ENCODE data around the gene CDH13.
A peak's percentile ranks its signal among the peaks of the same experiment; 100 is the strongest.

CDH13 gene

DNA sequence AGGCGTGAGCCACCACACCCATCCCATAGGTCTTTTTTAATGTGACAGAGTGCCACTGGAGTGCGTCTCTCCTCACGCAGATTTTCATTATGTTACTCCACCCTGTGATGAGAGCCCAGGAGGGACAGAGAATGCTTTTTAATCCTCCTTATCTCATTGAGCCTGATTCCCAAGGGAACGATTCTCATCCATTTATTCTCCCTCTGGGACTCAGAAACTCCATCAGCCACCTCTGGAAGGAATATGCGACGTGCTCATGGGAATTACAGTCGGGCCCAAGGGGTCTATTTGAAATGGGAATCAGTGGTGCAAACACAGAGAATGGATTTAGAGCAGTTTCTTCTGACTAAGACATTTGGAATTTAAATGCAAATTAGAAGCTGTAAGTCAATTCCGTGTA lies 1025.1 kb downstream of the CDH13 start:
- DNase-seq, result peak in 1 of 3 experiments; percentile 66

DNA sequence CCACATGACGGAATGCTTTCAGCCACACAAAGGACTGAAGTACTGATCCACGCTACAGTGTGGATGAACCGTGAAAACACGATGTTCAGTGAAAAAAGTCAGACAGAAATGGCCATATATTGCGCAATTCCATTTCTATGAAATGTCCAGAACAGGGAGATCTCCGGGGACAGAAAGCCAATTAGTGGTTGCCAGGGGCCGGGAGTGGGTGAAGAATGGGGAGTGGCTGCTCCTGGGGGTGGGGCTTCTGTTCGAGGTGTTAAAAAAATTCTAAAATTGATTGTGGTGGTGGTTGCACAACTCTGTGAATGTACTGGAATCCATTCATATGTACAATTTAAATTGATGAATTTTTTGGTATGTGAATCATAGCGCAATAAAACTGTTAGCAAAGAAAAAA lies 1026.2 kb downstream of the CDH13 start:
- no peak for DNase-seq

DNA sequence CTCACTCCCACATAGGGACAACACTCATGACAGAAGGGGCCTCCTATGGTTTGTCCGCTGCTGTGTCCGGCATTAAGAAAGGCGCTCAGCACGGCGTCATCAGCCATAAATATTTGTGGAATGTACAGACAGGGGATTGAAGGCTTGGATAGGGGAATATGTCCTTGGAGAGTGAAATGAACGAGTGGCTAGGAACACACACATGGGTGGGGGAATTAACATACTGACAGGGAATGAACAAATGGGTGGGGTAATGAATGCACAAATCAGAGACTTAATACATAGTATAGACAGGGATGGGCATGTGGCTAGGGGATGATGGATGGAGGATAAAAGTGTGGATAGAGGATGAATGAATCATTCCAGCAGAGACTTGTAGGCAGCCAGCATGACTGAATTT lies 1027.0 kb downstream of the CDH13 start:
- DNase-seq, result no peak

DNA sequence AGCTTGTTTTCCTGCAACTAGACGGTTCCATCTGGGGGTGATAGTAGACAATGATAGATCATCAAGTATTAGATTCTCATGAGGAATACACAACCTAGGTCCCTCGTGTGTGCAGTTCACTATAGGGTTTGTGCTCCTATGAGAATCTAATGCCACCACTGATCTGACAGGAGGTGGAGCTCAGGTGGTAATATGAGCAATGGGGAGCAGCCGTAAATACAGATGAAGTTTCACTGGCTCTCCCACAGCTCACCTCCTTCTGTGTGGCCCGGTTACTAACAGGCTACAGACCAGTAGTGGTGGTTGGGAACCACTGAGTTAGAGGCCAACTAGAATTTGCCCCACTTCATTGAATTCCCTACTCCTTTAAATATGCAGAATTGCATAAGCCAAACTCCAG lies 1033.5 kb downstream of the CDH13 start:
- no peak for DNase-seq

DNA sequence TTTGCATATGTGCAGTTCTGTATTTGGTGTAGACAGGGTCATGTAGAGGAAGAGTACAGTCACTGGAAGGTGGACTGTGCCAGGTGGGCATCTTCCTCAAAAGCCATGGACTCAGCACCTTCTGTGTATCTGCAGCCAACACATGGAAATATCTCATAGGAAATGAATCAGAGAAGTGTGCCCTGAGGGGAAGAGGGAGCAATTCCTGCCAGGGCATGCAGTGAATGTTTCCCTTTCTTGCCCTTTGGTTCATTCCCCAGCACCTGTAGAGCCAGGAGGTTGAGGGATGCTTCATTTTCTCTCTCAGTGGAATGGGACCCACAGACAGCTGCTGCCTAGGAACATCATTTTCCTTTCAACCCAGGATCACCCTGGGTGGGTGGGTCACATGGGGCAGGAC lies 1034.9 kb downstream of the CDH13 start:
- DNase-seq, result no peak

DNA sequence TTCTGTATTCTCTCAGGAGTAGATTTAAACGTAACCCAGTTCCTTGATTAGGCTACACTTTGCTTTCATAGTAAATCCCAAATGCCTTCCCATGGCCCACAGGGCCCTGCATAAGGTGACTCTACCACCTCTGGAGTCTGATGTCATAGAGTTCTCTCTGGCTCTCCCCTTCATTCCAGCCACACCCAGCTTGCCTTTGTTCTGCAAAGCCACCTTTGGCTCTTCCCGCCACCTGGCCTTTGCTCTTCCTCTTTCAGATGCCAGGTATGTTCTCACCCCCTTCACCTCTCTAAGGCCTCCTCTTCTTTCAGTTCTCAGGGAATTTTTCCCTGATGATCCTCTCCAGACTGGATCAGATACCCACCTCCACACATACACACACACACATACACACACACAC lies 1039.7 kb downstream of the CDH13 start:
- DNase-seq, result no peak

DNA sequence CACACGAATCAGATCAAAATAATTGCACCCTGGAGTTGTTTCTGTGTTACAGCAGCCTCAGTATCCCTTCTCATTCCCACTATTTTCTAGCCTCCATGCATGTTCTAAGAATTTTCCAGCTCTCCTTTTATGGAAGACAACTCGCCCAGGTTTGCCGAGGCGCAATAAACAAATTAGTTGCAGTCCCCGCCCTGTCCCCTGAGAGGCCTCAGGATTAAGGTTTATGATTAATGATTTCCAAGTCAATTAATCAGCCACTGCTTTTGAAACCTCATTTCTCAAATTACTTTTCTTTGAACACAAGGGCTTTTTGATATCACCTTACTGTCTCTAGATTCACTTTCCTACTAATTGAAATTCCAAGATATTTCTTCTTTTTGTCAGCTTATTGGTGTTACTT lies 1042.7 kb downstream of the CDH13 start:
- no peak for DNase-seq

DNA sequence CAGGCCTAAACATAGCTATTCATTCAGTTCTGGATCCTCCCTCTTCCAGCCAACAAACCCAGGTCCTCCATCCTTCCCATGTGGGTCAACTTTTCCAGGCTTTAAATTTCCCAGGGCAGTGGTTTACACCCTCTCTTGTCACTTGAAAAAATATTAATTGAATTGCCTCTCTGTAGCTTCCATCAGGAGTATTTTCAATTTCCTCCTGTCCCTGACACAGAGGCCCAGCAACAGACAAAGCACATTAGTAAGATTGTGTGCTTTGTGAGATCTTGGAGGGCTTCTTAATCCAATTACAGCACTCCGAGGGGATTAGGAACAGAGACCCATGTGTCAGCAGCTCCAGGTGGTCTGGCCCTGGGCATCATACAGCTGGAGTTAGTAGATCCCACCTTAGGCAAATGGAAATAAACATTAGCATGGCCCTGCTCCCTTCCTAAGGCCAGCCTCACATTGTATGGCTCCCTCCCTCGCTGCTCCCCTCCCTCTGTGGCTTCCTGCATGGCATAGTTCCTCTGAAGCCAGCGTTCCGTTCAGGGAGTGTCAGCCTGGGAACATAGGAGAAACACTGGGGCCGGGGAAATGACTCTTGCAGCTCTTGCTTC lies 1048.3 kb downstream of the CDH13 start:
- no peak for DNase-seq

DNA sequence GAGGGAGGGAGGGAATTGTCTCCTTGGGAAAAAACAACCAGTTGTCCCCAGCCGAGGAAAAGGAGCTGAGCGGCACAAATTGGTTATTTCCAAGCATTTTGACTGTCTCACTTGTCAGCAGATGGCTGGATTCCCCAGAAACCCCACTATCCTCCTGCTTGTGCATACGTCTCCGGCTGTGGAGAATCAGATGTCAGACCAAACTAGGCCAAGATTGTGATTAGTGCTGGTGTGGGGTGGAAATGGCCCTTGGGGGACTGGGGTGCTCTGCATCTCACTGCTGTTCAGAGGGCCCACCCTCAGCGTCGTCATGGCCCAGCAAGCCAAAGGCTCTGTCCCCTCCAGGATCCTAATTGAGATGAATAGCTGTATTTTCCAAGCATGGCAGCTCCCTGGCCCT lies 1049.3 kb downstream of the CDH13 start:
- no peak for DNase-seq

DNA sequence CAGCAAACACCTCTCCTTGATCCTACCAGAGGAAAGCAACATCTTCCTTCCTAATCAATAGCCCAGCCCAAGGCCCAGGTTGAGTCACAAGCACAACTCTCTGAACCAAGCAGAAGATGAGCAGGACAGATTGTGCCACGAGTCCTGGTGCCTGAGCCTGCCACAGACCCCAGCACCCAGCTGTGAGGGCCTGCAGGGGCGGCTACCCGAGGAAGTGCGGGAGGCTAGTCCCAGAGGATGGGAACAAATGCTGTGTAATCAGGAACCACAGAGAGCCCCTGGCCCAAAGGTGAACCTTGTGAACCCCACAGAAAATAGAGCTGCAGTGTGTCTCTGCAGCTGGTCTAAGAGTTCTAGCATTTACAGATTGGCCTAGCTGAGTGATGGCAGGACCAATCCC lies 1054.2 kb downstream of the CDH13 start:
- no peak for DNase-seq

DNA sequence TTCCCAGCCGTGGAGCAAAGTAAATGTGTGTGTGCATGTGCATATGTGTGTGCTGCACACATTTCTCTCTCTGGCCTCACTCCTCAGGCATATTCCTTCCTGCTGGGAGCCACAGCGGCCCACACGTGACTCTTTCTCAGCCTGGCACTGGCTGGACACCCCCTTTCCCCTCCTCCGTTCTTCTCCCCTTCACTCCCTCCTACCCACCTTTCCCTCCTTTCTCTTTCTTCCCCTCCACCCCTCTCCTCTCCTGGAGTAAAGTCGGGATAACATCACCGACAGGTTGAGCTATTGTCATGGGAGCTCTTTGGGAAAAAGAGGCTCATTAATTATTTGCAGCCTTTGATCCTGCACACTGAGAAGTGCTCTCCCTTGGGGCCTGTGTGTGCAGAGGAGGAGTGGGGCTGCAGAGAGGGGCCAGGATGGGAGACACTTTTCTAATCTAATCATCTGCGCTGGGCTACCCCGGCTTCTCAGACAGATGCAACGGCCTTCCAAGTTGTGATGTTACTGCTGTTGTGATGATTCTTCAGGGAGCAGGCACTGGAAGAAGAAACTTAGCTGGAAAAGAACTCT lies 1054.7 kb downstream of the CDH13 start:
- DNase-seq, result peak in 1 of 3 experiments; percentile 7

DNA sequence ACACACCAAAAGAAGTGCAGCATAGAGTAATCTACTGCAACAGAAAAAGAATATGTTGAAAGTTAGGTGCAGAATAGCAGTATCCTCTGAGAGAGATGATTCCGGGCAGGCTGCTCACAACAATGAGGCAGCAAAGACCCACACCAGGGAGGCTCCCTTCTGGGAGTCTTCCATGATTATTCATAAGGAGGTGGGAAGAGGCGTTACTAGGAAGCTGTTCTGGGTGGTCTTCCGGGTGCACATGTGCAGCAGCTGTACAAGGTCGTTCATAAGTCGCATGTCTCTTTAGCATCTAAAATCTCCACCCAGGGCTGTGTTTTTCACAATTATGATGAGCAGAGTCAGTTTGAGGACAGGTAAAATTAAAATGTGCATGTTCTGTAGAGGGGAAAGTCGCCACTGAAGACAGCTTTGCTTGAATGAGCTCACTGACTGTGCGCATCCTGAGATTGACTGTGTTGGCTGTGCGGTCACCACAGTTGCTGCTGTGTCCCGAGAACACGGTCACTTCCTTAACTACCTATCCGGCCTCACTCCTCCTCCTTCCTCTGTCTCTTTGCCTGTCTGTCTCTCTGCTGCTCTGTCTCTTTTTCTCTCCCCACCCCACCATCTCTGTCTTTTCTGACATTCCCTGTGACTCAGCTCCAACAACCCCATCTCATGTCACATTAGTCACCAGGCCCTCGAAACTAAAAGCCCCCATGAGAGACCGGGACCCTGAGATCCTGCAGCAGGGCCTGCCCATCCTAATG lies 1055.5 kb downstream of the CDH13 start:
- no peak for DNase-seq

DNA sequence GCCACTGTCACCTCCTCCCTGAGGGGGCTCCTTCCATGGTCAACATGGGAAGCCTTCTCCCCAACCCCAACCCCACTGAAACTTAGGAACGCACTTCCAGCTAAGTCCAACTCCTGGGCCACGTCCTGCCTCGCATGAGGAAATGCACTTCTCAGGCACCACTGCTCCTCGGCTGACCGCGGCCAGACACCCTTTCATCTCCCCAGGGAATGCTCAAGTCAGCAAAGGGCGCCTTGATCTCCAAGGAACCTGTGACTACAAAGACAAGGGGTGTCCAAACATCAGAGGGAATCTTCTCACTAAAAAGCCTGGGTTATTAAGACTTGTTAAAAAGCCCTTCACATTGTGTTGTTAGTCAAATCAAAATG lies 1056.1 kb downstream of the CDH13 start:
- no peak for DNase-seq

DNA sequence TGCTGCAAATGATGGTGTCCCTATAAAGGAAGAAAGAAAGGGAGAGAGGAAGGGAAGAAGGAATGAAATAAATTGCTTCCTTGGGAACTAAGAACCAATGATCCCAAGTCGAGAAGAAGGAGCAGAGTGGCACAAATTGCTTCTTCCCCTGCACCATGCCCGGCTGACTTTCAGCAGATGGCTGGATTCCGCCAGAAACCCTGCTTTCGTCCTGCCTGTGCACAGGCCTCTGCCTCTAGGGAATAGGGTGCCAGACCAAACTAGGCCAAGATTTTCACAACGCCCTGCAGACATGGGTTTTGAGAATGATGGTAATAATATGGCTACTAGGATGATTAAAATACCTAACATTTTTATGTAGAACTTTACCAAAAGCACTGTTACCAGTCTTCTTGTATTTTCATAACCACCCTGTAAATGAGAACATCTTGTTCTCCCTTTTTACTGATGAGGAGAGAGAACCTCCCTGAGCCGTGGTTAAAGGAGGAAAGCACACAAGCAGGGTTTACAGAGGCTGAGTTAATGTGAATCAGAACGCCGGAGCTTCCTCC lies 1058.9 kb downstream of the CDH13 start:
- DNase-seq, result no peak

DNA sequence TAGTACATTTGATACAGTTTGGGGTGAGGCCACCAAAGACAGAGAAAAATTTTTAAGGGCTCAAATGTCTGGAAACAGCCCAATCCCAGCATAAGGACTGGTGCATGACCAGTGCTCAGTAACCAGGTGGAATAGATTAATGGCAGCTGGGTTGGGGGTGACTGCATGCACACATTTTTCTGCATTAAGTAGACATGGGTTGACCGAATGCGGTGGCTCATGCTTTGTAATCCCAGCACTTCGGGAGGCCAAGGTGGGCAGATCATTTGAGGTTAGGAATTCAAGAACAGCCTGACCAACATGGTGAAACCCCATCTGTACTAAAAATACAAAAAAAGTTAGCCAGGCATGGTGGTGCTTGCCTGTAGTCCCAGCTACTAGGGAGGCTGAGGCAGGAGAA lies 1060.0 kb downstream of the CDH13 start:
- DNase-seq, result no peak

DNA sequence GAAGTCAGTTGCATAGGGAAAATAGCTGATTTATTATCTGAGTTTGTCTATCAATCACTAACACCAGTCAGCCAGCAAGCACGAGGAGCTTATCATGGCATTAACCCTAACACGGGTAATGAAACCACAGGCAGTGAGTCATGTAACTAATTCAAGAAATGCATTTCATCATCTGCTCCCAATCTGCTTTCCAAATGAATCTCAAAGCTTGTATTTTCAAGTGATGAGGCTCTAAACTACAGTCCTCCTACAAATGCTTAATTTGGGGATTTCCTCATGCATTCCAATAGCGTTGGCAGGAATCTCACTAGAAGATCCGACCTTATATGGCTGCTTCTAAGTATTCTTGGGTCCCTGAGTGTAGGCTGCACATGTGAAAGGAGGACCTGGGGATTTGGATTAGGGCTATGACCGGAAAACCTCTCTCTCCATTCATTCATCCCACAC lies 1062.6 kb downstream of the CDH13 start:
- DNase-seq, result no peak

DNA sequence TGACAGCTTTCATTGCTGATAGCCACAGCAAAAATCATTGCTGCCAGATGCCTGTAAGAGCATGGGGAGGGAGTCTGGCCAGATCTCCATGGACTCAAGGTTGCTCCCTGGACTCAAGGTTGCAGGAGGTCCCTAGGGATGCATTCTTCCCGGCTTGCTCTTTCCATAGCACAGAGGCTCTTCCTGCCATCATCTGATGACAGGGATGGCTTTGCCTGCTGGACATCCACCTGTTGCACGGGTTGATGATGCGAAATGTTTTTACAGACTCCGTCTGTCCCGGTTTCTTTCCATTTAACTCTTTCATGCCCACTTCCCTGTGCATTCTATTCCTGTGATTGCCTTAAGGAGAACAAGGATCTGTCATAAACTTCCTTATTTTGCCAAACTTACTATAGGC lies 1065.5 kb downstream of the CDH13 start:
- DNase-seq, result no peak

DNA sequence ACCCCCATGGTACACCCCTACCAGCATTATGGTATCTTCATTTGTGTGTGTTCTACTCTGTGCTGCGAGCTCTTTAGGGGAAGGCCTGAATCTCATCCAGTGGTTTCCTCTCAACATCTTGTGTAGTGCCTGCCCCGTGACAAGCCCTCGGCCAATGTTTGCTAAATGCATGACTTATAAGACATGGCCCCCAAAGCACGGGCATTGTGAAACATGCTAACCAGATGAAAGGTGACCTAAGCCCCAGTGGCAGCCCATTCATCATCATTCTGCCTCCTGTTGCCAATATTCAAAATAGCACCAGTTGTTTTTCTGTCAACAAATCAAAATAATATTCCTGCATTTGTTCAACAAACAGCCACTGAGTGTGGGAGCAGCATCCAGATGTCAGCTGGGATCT lies 1072.2 kb downstream of the CDH13 start:
- DNase-seq, result no peak

DNA sequence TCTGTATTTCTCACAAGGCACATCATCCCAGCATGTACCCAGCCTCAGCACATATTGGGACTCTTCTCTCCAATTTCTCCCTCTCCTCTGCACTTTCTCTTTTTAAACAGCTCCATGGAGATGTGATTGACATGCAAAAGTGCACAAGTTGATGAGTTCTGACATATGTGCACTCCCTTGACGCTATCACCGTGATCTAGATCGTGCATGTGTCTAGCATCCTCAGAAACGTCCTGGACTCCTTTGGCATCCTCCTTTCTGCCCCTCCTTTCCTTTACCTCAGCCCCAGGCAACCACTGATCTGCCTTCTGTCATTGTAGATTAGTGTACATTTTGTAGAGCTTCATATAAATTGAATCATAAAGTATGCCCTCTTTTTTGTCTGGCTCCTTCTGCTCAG lies 1073.0 kb downstream of the CDH13 start:
- no peak for DNase-seq

DNA sequence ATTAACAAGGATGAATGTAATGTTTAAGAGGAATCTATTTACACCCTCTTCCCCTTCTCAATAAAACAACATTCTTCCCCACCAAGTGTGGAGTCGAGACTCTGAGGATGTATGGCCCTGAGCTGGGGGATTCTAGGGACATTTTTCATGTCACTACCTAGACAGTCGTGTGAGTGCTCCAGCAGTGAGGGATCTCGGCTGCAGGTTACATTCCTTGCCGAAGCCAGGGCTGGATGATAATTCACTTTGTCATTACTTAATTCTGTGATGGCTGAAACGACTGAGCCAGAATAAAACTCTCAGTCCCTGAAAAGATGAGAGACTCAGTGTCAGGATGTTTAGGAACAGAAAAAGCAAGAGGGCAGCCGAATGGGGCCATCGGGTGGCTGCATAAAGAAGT lies 1074.1 kb downstream of the CDH13 start:
- no peak for DNase-seq

DNA sequence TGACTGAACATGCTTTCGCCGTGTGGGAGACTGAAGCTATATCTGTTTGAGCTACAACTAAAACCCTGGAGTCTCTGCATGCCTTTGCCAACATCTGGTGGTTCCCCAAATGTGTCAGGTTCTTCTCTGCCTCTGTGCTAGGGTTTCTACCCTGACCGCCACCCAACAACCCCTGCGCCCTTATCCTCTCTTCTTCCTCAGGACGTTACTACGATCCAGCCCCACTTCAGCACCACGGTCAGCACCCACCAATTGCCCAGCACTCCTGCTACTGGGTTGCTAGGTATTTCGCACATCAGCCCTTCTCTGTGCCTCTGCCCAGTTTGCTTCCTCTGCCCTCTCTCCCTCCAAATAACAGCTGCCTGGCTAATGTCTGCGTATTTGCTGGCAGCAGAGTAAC lies 1074.7 kb downstream of the CDH13 start:
- no peak for DNase-seq

DNA sequence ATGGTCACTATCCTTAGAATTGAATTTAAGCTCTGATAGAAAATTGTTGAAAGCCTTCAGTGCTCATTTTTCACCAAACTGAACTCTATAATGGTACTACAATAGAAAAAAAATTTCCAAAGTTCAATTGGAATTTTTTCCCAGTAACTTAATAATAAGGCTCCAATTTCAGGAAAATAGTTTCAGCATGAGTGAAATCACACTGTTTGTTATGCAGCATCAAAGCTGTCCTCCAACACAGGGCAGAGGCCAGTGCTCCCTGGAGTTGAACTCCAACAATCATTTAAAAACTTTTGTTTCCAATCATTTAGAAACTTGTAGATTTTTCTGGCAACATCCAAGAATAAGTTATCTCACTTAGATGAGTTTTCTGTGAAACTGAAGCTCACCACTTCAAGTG lies 1077.9 kb downstream of the CDH13 start:
- no peak for DNase-seq

DNA sequence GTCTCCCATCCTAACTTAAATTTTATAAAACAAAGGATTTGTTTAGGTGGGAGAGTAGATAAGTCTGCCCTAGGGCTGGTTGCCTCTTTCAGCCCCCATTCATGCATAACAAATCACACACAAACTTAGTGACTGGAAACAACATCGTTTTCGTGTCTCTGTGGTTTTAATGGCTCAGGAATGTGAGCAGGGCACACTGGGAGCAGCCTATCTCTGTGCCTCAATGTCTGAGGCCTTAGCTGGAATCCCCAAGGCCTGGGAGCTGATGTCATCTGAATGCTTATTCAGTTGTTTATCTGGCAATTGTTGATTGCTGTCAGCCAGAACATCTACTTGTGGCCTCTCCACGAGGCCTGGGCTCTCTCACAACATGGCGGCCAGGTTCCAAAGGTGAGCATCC lies 1079.1 kb downstream of the CDH13 start:
- no peak for DNase-seq

DNA sequence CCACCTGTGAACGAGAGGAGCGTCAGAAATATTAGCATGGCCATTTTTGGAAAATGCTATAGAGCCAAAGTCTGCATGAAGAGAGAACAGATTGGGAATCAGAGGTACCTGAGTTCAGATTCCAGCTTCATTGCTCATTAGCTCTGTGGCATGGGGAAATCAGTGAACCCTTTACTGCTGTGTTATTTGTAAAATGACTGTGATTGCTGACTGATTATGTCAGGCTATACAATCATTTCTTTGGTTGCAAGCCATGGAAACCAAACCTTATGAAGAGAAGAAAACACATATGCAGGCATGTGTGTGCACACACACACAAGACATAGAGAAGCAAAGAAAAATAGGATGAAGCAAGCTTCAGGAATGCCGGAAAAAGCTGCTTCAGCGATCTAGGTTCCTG lies 1079.6 kb downstream of the CDH13 start:
- DNase-seq, result no peak

Measured in NCI-H1417 (cell line).